GM12801 (cell line): ENCODE data around the gene ATXN1L.

Source experiments
- TF ChIP-seq, protein P1 (sequence below): IDR thresholded peaks from one replicate; pipeline ENCODE4 v1.5.1; 2011; ENCODE audit warnings: control low read depth; ENCODE audit not compliant: insufficient read length; ENCODE audit errors: extremely low read depth

The ATXN1L gene

DNA sequence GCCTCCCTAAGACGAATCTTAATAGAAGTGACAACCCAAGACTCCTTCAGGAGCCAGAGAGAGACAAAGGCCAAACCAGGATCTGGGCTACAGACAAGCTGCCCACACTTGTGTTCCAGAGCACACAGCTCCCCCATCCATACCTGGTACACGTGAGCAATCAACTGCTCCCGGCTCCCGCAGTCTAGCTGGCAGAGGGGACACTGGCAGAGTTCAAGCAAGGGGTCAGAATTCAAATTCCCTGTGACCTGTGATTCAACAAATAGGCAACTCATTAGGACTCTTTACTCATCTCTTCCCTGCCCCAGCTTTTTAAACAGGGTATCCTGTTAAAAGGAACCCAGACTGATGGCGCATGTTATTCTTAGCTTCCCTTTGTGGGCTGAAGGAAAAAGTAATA, 18.2 kb downstream of the ATXN1L start:
- TF ChIP-seq, protein P1, sequence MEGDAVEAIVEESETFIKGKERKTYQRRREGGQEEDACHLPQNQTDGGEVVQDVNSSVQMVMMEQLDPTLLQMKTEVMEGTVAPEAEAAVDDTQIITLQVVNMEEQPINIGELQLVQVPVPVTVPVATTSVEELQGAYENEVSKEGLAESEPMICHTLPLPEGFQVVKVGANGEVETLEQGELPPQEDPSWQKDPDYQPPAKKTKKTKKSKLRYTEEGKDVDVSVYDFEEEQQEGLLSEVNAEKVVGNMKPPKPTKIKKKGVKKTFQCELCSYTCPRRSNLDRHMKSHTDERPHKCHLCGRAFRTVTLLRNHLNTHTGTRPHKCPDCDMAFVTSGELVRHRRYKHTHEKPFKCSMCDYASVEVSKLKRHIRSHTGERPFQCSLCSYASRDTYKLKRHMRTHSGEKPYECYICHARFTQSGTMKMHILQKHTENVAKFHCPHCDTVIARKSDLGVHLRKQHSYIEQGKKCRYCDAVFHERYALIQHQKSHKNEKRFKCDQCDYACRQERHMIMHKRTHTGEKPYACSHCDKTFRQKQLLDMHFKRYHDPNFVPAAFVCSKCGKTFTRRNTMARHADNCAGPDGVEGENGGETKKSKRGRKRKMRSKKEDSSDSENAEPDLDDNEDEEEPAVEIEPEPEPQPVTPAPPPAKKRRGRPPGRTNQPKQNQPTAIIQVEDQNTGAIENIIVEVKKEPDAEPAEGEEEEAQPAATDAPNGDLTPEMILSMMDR: no peak

DNA sequence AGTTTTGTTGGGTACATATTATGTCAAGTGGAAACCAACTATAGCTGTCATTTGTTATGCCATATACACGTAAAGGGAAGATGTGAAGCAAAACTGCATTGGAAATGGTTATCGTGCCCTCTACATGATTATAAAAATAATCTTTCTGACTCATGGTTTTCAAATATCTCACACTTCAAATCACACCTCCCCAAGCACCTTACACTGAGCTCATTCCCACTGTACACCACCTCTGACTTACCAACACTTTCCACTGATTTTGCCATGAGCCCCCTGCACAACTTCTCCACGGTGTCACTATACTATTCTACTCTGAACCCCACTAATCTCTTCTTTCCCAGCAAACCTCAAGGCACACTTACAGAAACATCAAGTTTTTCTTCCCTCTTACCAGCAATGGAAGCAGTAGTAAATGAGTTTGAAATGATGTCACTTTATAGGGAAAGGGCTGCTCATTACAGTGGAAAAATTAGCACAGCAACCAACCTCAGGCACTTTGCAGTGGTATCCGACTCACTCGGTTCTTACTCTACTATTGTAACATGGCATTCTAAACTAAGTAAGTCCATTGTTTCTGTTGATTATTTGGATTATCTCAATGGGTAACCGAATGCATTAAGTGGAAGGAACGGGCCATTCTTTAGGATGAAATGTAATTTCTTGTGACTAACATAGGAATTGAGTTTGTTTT, 19.5 kb downstream of the ATXN1L start:
- TF ChIP-seq, protein P1: no peak

DNA sequence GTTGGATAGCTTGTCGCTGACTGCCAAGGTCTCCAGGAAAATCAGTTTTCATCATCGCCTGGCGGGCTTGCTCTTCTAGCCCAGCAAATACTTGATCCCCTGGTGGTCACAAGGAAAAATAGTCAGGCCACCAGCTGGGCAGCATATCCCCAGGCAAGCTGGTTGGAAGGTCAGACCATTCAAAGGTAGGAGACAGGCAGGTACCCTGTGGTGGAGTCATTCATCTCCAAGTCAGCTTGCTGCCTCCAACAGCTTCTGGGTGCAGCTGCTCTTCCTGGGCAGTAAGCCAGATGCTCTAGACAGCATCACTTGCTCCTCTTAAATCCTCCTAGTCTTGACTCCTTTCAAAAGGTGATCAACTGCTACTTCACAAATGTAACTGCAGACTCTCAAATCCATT, 22.2 kb downstream of the ATXN1L start:
- TF ChIP-seq, protein P1: no peak

DNA sequence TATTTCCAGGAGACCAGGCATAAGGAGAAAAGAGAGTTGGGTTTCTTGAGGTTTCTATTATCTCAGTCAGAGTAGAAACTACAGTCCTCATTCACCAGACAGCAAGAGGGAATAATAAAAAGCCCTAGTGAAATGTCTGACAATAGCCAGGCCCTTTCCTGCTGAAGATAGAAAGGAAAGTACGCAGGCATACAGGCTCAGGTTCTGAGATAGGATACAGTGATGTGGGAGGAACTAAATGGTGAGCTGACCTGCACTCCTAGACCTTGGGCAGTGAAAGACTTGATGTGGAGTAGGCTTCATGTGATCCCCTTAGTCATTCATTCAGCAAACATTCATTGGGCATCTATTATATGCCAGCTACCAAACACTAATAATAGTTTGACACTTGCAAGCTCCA, 23.3 kb downstream of the ATXN1L start:
- TF ChIP-seq, protein P1: no peak

DNA sequence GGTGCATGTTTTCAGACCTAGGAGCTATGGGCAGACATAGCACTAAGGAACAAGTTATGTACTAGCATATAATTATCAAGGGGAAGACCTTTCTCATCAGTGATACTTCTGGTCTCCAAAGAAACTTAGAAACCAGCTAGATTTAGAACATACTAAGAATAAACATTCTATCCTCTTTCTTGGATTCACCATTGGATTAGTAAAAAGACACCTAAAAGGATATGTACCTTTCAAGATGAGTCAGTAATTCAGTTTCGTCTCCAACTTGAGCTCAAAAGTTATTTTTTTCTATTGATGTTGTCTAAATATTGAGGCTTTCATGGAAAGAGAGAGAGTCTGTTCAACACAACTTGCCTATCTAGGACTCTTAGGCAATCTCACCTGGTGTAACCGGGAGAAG, 25.0 kb downstream of the ATXN1L start:
- TF ChIP-seq, protein P1: no peak

DNA sequence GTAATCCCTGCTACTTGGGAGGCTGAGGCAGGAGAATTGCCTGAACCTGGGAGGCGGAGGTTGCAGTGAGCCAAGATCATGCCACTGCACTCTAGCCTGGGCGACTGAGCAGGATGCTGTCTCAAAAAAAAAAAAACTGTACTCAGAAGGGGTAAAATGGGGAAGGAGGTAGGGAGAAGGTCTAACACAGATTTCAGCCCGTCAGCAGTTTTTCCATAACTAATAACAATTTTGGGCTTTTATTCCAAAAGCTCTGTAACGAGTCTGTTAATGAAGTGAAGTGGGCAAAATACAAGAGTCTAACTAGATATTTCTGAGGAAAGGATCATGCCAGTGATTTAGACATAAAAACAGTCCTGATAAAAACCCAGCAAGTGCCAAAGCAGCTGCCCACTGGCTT, 27.4 kb downstream of the ATXN1L start:
- TF ChIP-seq, protein P1: no peak

DNA sequence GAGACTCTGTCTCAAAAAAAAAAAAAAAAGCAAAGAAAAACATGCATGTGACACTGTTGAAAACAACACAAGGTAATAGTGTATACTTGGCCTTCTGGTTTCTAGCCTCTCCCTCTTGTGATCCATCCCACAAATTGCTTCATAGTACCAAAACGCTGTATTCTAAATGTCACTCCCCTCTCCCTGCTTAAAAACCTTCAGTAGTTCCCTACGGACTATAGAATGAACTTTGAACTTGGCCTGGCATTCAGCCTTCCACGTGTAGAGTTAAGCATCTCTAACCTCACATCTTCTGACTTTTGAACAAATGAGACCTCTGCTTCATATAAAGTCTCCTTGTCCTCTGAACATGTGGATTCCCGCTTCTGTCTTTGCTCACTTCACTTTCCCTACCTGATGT, 33.1 kb downstream of the ATXN1L start:
- TF ChIP-seq, protein P1: no peak
